HG03469 (cell line): ENCODE measurements around the gene CDX1.

ENCODE experiments used
- ATAC-seq: cut with Tn5 transposase; IDR thresholded peaks from one replicate; pipeline ENCODE4 v1.9.1; 2021; ENCODE audit warnings: mild to moderate bottlenecking, moderate library complexity, moderate number of reproducible peaks; ENCODE audit not compliant: unreplicated experiment

The CDX1 gene

GRCh38 chr5:150131461-150131860 lies 35.1 kb upstream of the CDX1 start:
- no peak for ATAC-seq

- ATAC-seq: no peak
Observed at GRCh38 chr5:150131978-150132694, 34.4 kb upstream of the CDX1 start.

DNA sequence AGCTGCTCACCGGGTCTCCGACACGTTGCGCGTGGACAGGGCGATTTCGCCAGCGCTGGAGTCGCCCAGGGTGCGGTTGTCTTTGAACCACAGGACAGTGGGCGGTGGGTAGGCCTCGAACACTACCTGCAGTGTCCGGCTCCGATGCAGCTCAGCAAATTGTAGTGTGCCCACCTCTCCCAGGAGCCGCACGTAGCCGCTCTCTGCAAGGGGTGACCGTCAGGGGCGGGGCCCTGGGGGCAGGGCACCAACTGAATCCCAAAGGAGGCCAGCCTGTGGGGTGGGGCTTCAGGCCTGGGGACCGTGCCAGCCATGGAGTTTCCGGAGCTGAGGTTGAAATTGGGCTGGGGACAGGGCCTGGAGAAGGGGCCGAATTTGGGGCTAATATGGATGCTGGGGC lies 33.8 kb upstream of the CDX1 start:
- no peak for ATAC-seq

GRCh38 chr5:150133581-150134197 lies 32.9 kb upstream of the CDX1 start:
- ATAC-seq: no peak

DNA sequence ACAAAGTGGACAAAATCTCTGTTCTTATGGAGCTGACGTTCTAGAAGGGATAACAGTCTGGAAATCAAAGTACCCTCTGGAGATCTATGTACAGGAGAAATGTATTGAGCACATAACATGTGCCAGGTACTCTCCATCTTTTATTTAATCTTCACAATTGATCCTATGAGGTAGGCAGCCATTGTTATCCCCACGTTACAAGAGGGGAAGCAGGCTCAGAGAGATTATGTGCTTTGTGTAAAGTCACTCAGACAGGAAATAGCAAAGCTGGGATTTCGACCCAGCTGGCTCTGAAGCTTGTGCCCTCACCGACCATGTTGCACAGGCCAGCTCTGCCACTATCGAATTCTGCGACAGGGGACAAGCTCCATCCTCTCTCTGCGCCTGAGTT lies 32.4 kb upstream of the CDX1 start:
- no peak for ATAC-seq

DNA sequence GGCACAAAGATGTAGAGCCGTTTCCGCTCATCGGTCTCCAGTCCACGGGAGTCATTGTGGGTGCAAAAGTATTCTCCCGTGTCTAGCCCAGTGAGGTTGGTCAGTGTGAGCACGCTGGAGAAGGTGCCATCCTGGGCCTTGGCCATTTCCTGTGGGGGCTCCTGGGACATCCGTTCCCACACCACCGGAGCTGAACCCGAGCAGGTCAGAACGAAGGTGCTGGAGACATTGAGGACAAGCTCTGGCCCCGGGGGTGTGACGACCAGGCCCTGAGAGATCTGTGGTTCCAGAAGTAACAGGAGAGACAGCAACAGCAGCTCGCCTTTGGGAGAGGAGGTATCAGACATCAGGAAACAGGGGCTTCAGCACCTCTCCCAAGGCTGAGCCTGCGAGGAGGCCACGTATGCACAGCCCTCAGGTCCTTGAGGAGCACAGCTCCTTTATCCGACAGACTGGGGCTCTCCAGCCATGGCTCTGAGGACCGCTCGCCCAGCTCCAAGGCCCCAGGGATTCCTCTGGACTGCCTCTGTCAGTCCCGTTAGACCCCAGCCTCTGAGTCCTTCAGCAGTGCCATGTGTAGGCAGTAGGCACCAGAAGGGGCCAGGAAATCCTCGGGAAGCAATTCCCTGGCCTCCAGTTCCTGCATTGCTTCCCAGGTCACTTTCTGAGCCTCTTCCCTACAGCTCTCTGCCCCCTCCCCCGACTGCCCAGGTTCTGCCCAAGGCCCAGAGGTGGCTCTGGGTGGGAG lies 30.8 kb upstream of the CDX1 start:
- no peak for ATAC-seq

- no peak for ATAC-seq
Observed at GRCh38 chr5:150136305-150137167, 30.0 kb upstream of the CDX1 start.

DNA sequence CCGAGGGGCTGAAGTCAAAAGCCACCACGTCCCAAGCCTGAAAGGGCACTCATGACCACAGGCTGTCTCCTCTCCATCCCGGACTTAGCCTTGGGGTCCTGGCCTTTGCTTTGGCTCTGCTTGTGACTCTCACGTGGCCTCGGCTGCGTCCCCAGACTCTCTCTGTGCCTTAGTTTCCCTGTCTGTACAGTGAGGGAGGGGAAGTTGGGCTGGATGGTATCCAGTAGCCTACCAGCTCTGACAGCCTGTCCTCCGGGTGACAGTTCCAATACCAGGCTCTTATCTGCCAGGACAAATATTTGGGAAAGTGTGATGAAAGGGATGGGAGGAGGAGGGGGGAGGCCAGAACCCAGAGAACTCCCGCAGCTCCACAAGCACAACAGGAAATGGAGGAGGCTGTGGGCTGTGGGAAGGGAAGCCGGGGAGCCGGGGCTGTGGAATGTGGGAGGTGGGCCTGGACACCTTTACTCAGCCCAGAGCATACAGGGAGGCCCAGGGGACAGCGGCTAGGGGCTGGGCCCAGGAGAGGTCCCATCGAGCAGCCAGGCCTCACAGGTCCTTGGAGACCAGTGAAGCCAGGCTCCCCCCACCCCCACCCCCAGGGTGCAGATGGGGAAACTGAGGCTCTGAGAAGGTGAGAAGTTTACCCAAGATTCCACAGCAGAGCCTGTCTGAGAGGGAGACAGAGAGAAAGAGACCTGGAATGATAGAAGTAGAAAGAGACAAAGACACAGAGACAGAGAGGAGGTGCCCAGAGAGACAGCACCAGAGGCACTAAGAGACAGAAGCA lies 29.2 kb upstream of the CDX1 start:
- ATAC-seq: no peak

GRCh38 chr5:150137997-150138396 lies 28.6 kb upstream of the CDX1 start:
- ATAC-seq: no peak

DNA sequence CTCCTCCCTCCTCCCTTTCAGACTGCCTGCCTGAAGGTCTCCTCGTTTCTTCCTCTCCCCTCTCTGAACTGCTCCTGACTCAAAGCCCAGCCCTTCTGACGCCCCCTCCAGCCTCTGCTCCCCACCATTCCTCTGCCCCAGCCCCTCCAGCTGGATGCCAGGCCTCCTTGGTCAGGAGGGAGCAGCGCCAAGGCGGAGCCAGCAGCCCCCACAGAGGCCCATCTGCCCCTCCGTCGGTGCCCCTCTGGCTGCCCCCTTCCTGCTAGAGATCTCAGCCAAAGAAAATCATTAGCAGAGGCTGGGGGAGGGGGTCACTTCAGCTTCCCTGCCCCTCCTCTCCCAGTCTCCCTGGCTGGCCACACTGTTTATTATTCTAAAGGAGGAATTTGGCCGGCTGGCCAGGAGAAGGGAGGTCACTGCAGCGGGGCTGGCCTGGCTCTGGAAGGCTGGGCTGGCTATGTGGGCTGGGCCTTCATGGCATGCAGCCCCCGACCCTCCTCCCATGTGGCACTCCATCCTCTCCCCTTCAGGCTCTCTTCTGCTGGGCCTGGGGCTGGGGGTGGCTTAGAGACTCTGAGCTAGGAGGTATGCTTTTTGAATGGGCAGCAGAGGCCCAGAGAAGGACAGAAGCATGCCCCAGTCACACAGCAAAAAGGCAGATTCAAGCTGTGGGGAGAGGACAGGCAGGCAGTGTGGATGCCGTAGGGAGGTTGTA lies 27.9 kb upstream of the CDX1 start:
- ATAC-seq: no peak

DNA sequence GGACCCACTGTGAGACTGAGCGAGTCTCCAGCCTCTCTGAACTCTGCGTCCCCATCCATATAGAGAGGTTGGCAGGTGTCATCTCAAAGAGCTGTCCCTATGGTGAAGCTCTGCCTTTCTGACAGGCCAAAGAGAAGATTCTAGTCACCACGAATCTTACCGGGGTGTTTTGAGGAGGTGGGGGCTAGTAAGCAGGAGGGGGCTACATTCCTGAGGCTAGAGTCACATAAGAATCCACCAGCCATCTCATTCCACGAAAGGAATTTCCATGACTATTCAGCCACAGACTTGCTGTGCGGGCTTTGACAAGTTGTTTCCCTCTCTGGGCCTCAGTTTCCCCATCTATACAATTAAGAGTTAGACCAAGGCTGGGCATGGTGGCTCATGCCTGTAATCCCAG lies 27.2 kb upstream of the CDX1 start:
- ATAC-seq: no peak

GRCh38 chr5:150140830-150141229 lies 25.7 kb upstream of the CDX1 start:
- no peak for ATAC-seq

DNA sequence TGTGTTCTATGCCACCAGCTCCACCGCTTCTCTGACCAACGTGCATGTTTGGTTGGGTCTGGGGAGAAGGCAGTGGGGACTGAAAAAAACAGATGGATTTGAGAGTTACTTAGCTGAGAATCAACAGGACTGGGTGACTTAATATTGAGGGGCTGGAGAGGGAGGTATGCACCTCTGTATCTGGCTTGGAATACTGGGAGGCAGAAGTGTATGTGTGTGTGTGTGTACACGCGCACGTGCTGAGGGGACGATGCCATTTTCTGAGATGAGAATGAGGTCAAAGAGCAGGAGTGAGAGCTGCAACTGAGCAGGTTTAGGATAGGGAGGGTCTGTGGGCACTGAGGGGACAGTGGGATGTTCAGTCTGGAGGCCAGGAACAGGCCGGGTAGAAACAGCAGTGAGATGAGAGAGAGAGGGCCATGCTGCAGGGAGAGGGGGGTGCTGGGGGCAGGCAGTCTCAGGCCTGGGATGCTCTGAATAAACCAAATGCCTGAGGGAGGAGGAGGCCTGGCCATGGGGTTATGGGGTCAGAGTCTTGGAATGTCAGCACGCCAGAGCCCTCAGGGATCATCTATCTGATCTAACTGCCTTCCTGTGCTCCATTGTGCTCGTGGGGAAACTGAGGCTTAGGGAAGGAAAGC lies 24.9 kb upstream of the CDX1 start:
- no peak for ATAC-seq

DNA sequence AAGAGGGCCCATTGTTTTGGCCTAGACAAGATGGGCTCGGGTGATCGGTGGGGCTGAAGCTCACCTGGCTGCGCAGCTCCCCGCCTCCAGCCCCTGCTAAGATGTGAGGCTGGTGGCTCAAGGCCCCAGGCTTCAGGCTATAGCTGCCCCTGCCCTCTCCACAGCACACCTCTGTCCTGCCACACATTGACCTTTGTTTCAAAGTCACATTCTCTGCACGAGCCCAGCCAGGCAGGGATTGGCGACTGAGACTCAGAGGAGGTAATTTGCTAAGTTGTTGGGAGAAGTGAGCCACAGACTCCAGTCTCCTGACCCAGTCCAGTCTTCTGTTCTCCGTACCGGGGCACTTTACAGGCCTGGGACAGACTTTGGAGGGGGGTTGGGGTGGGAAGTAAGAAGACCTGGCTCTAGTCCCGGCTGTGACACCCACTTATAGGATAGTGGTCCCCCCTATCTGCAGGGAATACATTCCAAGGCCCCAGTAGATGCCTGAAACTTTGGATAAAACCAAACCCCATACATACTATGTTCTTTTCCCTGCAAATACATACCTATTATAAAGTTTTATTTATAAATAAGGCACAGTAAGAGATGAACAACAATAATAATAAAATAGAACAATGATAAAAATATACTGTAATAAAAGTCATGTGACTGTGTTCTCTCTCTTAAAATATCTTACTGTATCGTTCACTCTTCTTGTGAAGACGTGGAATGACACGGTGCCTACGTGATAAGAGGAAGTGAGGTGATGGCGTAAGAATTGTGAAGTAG lies 24.2 kb upstream of the CDX1 start:
- no peak for ATAC-seq

- ATAC-seq: no peak
Observed at GRCh38 chr5:150142959-150143349, 23.6 kb upstream of the CDX1 start.

- ATAC-seq: no peak
Observed at GRCh38 chr5:150143350-150144245, 23.0 kb upstream of the CDX1 start.

DNA sequence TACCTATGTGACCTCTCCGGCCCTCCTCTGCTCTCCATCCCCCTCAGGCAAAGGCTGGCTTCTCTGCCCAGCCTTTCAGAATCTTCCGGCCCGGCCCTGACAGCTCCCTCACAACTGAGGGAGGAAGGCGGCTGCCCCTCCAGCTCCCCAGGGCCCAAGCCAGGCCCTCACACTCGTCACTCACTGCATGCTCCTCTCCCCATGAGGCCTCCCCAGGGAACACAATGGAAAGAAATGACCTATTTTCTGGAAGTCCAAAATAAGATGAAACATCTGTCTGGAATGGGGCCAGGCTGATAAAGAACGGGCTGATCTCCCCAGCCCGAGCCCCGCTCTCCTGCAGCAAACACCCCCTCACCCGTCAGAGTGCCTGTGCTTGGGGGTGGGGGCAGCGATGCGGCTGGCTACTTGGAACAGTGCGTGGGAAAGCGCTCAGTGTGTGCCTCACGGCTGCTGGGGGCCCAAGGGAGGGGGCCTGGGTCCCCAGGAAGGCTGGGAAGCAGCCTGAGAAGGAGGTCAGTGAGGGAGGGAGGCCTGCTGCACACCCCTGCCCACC lies 22.3 kb upstream of the CDX1 start:
- no peak for ATAC-seq
